GM18868 (cell line): Measurements from ENCODE around the gene CORO6.

Experiments used
- ATAC-seq: cut with Tn5 transposase; IDR thresholded peaks from one replicate; pipeline ENCODE4 v1.9.1; 2021; ENCODE audit warnings: mild to moderate bottlenecking, moderate library complexity; ENCODE audit not compliant: unreplicated experiment

The CORO6 gene

GRCh38 chr17:29613856-29614255 is 8.9 kb downstream of the CORO6 start:
- no peak for ATAC-seq

- peak; percentile 32 for ATAC-seq
Measured at GRCh38 chr17:29613352-29613837, 9.3 kb downstream of the CORO6 start.

GRCh38 chr17:29612404-29613280 is 10.1 kb downstream of the CORO6 start:
- ATAC-seq: no peak

- ATAC-seq: no peak
Measured at GRCh38 chr17:29612094-29612403, 10.7 kb downstream of the CORO6 start.

- ATAC-seq: no peak
Measured at GRCh38 chr17:29611351-29612093, 11.2 kb downstream of the CORO6 start.

- no peak for ATAC-seq
Measured at GRCh38 chr17:29610395-29610794, 12.3 kb downstream of the CORO6 start.

GRCh38 chr17:29608986-29609385 is 13.7 kb downstream of the CORO6 start:
- no peak for ATAC-seq

GRCh38 chr17:29607557-29608195 is 15.0 kb downstream of the CORO6 start:
- ATAC-seq: no peak

- no peak for ATAC-seq
Measured at GRCh38 chr17:29603109-29603674, 19.5 kb downstream of the CORO6 start.

GRCh38 chr17:29597361-29598172 is 25.1 kb downstream of the CORO6 start:
- ATAC-seq: no peak

- no peak for ATAC-seq
Measured at GRCh38 chr17:29596811-29597210, 25.9 kb downstream of the CORO6 start.

GRCh38 chr17:29595943-29596774 is 26.6 kb downstream of the CORO6 start:
- no peak for ATAC-seq

- no peak for ATAC-seq
Measured at GRCh38 chr17:29595107-29595942, 27.4 kb downstream of the CORO6 start.

- ATAC-seq: no peak
Measured at GRCh38 chr17:29594519-29595090, 28.1 kb downstream of the CORO6 start.

GRCh38 chr17:29593591-29594518 is 28.9 kb downstream of the CORO6 start:
- no peak for ATAC-seq

GRCh38 chr17:29592850-29593551 is 29.7 kb downstream of the CORO6 start, which contains the start of gene ANKRD13B:
Gene ANKRD13B (plus strand): TSS chr17:29593132. CDS start chr17:29593622, 490 bp downstream.
- no peak for ATAC-seq
